Mucosa of descending colon (tissue), 3 donors: ENCODE measurements around the gene RPS24. TPM values are rescaled to one million over a fixed set of nuclear protein-coding genes. Genes with fewer than 3 reads are reported as not detected.
A peak's percentile ranks its signal among the peaks of the same experiment; 100 is the strongest.
"Not testable (repeated sequence)": the region's sequence is repeated elsewhere in the genome, so short reads cannot be mapped to it uniquely, and the experiment has no call there.

Experiments used
- ATAC-seq: fragments of 200-7000 bp; cut with Tn5 transposase; one replicate; pipeline ENCODE4 v1.9.1; 2020; ENCODE audit warnings: mild to moderate bottlenecking, moderate library complexity
- DNase-seq, 3 donors: peaks; one replicate each; pipeline ENCODE4 v3.0.0-alpha.2; 2020
- H3K36me3 ChIP-seq: fragments of 200-600 bp; one replicate; pipeline ENCODE4 v1.8.0; 2021; ENCODE audit warnings: low read depth, mild to moderate bottlenecking
- H3K4me1 ChIP-seq: fragments of 200-600 bp; one replicate; pipeline ENCODE4 v1.8.0; 2021; ENCODE audit warnings: low read depth, mild to moderate bottlenecking
- H3K4me3 ChIP-seq: fragments of 200-600 bp; one replicate; pipeline ENCODE4 v1.8.0; 2021; ENCODE audit warnings: mild to moderate bottlenecking
- H3K9me3 ChIP-seq: fragments of 200-600 bp; one replicate; pipeline ENCODE4 v1.8.0; 2021; ENCODE audit warnings: mild to moderate bottlenecking
- CTCF ChIP-seq: fragments of 200-600 bp; IDR thresholded peaks from one replicate; pipeline ENCODE4 v1.8.0; 2022; ENCODE audit warnings: antibody characterized with exemption, mild to moderate bottlenecking
- intact Hi-C, 2 donors: fragments of 100-400 bp; cut with DNase I in 1 of 2; cut with micrococcal nuclease in 1 of 2; formaldehyde crosslinking; loops; one replicate each; pipeline versions ENCODE4 v1.11.0 to v1.11.1; 2022; cut with DNase I, micrococcal nuclease
- total RNA-seq, 3 donors: library from RNA; stranded (reverse); fragmentation: NEBNext Ultra II Directional in 2 of 3; extraction: Animal tissue kit (Norgen Biotek cat#: 25700) in 2 of 3; gene quantifications; one replicate each; pipeline versions ENCODE4 v1.2.1 to v1.2.4, GENCODE V29; 2021 to 2023
- donor health status: DM: no; HTN: no; CAD: no; lungs with moderate emphysema.
- donor health status: DM: no; HTN: no; CAD: no.
- donor health status: DM: no; HTN: yes; CAD: no.

The RPS24 gene
- total RNA-seq, 3 donors from 2014 or later = 1,117 to 1,284 (median 1,155) TPM

- H3K4me1 ChIP-seq = peaks cover 5% of the 10 kb centered on the region
- no peak for TF ChIP-seq CTCF
- DNase-seq (no peak), ATAC-seq (no peak)
- no peak overlapping the region for H3K4me3 ChIP-seq
- intact Hi-C loops = no loop called here
- H3K9me3 ChIP-seq = no peaks in the 10 kb centered on the region
- no peaks in the 10 kb centered on the region for H3K36me3 ChIP-seq
Measured at GRCh38 chr10:78065611-78066010, 31.9 kb downstream of the RPS24 start.

GRCh38 chr10:78066012-78066411 is 32.3 kb downstream of the RPS24 start:
- DNase-seq (peak; percentile 80 to 93 (median 81)), ATAC-seq (peak; percentile 98)
- Histone ChIP-seq H3K36me3 (no peaks in the 10 kb centered on the region), H3K4me1 (peaks cover 5% of the 10 kb centered on the region), H3K9me3 (no peaks in the 10 kb centered on the region), H3K4me3 (no peak overlapping the region)
- intact Hi-C loops = no loop called here
- no peak for TF ChIP-seq CTCF

GRCh38 chr10:78066728-78067430 is 33.2 kb downstream of the RPS24 start:
- DNase-seq (no peak), ATAC-seq (no peak)

GRCh38 chr10:78069151-78069550 is 35.5 kb downstream of the RPS24 start:
- intact Hi-C loops = no loop called here
- no peaks in the 10 kb centered on the region for H3K36me3 ChIP-seq
- TF ChIP-seq CTCF = no peak
- no peak for ATAC-seq
- no peak for DNase-seq
- no peak overlapping the region for H3K4me3 ChIP-seq
- peaks cover 5% of the 10 kb centered on the region for H3K4me1 ChIP-seq
- H3K9me3 ChIP-seq = no peaks in the 10 kb centered on the region

More at GRCh38 chr10:78066728-78067430, 33.2 kb downstream of the RPS24 start:
- Histone ChIP-seq H3K9me3 (no peaks in the 10 kb centered on the region), H3K36me3 (no peaks in the 10 kb centered on the region), H3K4me1 (peaks cover 5% of the 10 kb centered on the region), H3K4me3 (no peak overlapping the region)
- intact Hi-C loops = no loop called here
- TF ChIP-seq CTCF = no peak

- intact Hi-C loops, DNase-seq, ATAC-seq: not testable (repeated sequence)
Measured at GRCh38 chr10:78070064-78070463, 36.4 kb downstream of the RPS24 start.

GRCh38 chr10:78070726-78071125 is 37.1 kb downstream of the RPS24 start:
- Histone ChIP-seq H3K9me3 (no peaks in the 10 kb centered on the region), H3K4me1 (peaks cover 2% of the 10 kb centered on the region), H3K36me3 (no peaks in the 10 kb centered on the region), H3K4me3 (no peak overlapping the region)
- ATAC-seq (no peak), DNase-seq (no peak)
- intact Hi-C loops = no loop called here
- TF ChIP-seq CTCF = no peak

More at GRCh38 chr10:78070064-78070463, 36.4 kb downstream of the RPS24 start:
- H3K4me3 ChIP-seq, H3K4me1 ChIP-seq, H3K9me3 ChIP-seq, H3K36me3 ChIP-seq: not testable (repeated sequence)
